ENCODE data around the gene RAB34.

DNA sequence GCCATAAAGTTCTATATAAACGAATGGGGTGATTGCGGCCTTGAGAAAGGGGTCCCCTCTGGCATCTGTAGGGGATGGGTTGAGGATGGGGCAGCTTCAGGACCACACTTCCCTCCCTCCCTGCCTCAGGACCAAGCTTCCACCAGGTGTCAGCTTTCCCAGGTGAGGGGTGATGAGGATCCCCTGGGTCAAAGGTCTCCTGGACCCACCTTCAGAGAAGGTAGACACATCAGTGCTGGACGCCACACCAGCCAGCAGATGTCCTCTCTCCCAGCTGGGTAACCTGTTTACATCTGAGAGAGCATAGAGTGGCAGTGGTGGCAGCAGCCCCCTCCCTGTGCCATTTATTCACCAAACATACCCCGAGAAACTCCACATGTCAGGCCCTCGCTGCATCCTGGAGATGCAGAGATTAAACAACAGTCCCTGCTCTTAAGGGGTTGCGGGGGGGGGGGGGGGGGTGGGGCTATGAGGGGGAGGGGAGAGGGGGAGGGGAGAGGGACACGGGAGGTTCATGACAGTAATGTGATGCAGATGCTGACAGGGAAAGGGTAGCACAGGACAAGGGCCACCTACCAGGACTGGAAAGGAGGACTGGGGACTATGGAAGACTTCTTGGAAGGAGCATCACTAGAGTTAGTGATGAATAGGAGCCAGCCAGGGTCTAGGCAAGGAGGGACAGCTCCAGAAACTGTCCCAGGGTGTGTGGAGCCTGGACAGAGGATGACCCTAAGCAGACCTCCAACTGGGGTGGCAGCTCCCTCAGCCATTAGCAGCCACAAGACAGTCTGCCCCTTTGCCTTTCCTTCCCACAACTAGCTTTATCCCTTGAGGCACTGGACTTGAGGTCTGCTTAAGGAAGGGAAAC lies 11.0 kb downstream of the RAB34 start:
- TF ChIP-seq CTCF (IDR thresholded peaks at IDR 0.05) (no peak), POLR2A (IDR thresholded peaks at IDR 0.05) (no peak)

Data from heart left ventricle (tissue), 13 donors.